IMR-90 (cell line): Measurements from ENCODE around the gene SERINC3.

Experiments
- CEBPB ChIP-seq: IDR thresholded peaks from 2 replicates; pipeline ENCODE4 v1.6.1; 2012; ENCODE audit warnings: low read depth, low read length, improper control_type of control experiment
- CTCF ChIP-seq: conservative IDR thresholded peaks from 2 replicates; pipeline ENCODE4 v1.5.1; 2012; ENCODE audit warnings: mild to moderate bottlenecking, low read depth, low read length, improper control_type of control experiment
- MXI1 ChIP-seq: IDR thresholded peaks from 2 replicates; pipeline ENCODE4 v1.6.1; 2012; ENCODE audit warnings: low read depth, mild to moderate bottlenecking, low read length, moderate library complexity, borderline replicate concordance
- NFE2L2 ChIP-seq: fragments of 150-350 bp; IDR thresholded peaks from 2 replicates; pipeline ENCODE4 v1.6.1; 2016; ENCODE audit warnings: low read depth, mild to moderate bottlenecking, low read length
- POLR2A ChIP-seq: IDR thresholded peaks from 2 replicates; pipeline ENCODE4 v1.6.1; 2012; ENCODE audit warnings: mild to moderate bottlenecking, low read depth, low read length
- RAD21 ChIP-seq: IDR thresholded peaks from 2 replicates; pipeline ENCODE4 v1.6.1; 2012; ENCODE audit warnings: low read length, improper control_type of control experiment
- RCOR1 ChIP-seq: IDR thresholded peaks from 2 replicates; pipeline ENCODE4 v1.6.1; 2012; ENCODE audit warnings: mild to moderate bottlenecking, low read length, improper control_type of control experiment; ENCODE audit not compliant: insufficient replicate concordance
- SMC3 ChIP-seq: fragments of 150-350 bp; IDR thresholded peaks from 2 replicates; pipeline ENCODE4 v1.6.1; 2016; ENCODE audit warnings: low read depth, mild to moderate bottlenecking, antibody characterized with exemption, low read length, moderate library complexity

- TF ChIP-seq POLR2A (no peak), NFE2L2 (no peak), CTCF (no peak), MXI1 (no peak), RCOR1 (no peak), CEBPB (no peak), RAD21 (no peak), SMC3 (no peak)
Measured at GRCh38 chr20:44477151-44477550, 44.7 kb downstream of the SERINC3 start.
